Measurements from ENCODE around the gene ZFP69.
A peak's percentile ranks its signal among the peaks of the same experiment; 100 is the strongest.

Gene ZFP69

GRCh38 chr1:40450495-40451237 lies 26.4 kb upstream of the ZFP69 start:
- H3K79me2 ChIP-seq (ENCODE audit: low read length), result no peaks in the 10 kb centered on the region
- peaks cover 32% of the 10 kb centered on the region for H3K36me3 ChIP-seq (replicated peaks; ENCODE audit: low read depth, low read length)
- TF ChIP-seq EZH2phosphoT487 (IDR thresholded peaks at IDR 0.05; ENCODE audit: low read depth), result no peak
- TF ChIP-seq CTCF (IDR thresholded peaks at IDR 0.05; ENCODE audit: low read depth, low read length), result no peak
- no peaks in the 10 kb centered on the region for H3K27me3 ChIP-seq (ENCODE audit: low read depth, low read length)
- no peak overlapping the region for H3K27ac ChIP-seq (ENCODE audit: low read length)
- H2AFZ ChIP-seq (ENCODE audit: low read depth, low read length), result no peak overlapping the region
- H3K4me1 ChIP-seq (ENCODE audit: low read length), result no peaks in the 10 kb centered on the region
- no peak overlapping the region for H3K9ac ChIP-seq (ENCODE audit: low read length)
- H4K20me1 ChIP-seq (ENCODE audit: insufficient read depth, low read length), result no peaks in the 10 kb centered on the region
- H3K4me2 ChIP-seq (ENCODE audit: low read length), result 0 out of 2 replicates have a peak overlapping the region, but pooled peaks have one; percentile 14
- H3K9me3 ChIP-seq (ENCODE audit: insufficient read depth, low read length), result peaks cover 12% of the 10 kb centered on the region; the same call in 1 of the 2 replicates
- H3K4me3 ChIP-seq (ENCODE audit: low read length), result peak overlapping the region; percentile 69

GRCh38 chr1:40451238-40451585 lies 25.9 kb upstream of the ZFP69 start:
- no peak for TF ChIP-seq CTCF (IDR thresholded peaks at IDR 0.05; ENCODE audit: low read depth, low read length)
- TF ChIP-seq EZH2phosphoT487 (IDR thresholded peaks at IDR 0.05; ENCODE audit: low read depth), result no peak
- no peak overlapping the region for H3K27ac ChIP-seq (ENCODE audit: low read length)
- no peaks in the 10 kb centered on the region for H3K4me1 ChIP-seq (ENCODE audit: low read length)
- H3K9ac ChIP-seq (ENCODE audit: low read length), result no peak overlapping the region
- no peak overlapping the region for H3K4me3 ChIP-seq (ENCODE audit: low read length)
- no peaks in the 10 kb centered on the region for H4K20me1 ChIP-seq (ENCODE audit: insufficient read depth, low read length)
- H3K4me2 ChIP-seq (ENCODE audit: low read length), result no peak overlapping the region
- no peaks in the 10 kb centered on the region for H3K27me3 ChIP-seq (ENCODE audit: low read depth, low read length)
- H3K79me2 ChIP-seq (ENCODE audit: low read length), result no peaks in the 10 kb centered on the region
- H2AFZ ChIP-seq (ENCODE audit: low read depth, low read length), result no peak overlapping the region
- peaks cover 32% of the 10 kb centered on the region for H3K36me3 ChIP-seq (replicated peaks; ENCODE audit: low read depth, low read length)
- H3K9me3 ChIP-seq (ENCODE audit: insufficient read depth, low read length), result peaks cover 12% of the 10 kb centered on the region; the same call in 1 of the 2 replicates

- Histone ChIP-seq H2AFZ (ENCODE audit: low read depth, low read length) (no peak overlapping the region), H3K4me1 (ENCODE audit: low read length) (no peaks in the 10 kb centered on the region), H3K79me2 (ENCODE audit: low read length) (no peaks in the 10 kb centered on the region), H3K9ac (ENCODE audit: low read length) (no peak overlapping the region), H3K4me2 (ENCODE audit: low read length) (no peak overlapping the region), H3K9me3 (ENCODE audit: insufficient read depth, low read length) (peaks cover 31% of the 10 kb centered on the region; the same call in 1 of the 2 replicates), H3K27ac (ENCODE audit: low read length) (no peak overlapping the region), H3K27me3 (ENCODE audit: low read depth, low read length) (no peaks in the 10 kb centered on the region), H4K20me1 (ENCODE audit: insufficient read depth, low read length) (no peaks in the 10 kb centered on the region), H3K4me3 (ENCODE audit: low read length) (no peak overlapping the region), H3K36me3 (replicated peaks; ENCODE audit: low read depth, low read length) (peaks cover 50% of the 10 kb centered on the region)
- TF ChIP-seq EZH2phosphoT487 (IDR thresholded peaks at IDR 0.05; ENCODE audit: low read depth), result no peak
- no peak for TF ChIP-seq CTCF (IDR thresholded peaks at IDR 0.05; ENCODE audit: low read depth, low read length)
Observed at GRCh38 chr1:40454873-40455272, 22.2 kb upstream of the ZFP69 start.

- peaks cover 69% of the 10 kb centered on the region for H3K36me3 ChIP-seq (replicated peaks; ENCODE audit: low read depth, low read length)
- H3K4me3 ChIP-seq (ENCODE audit: low read length), result no peak overlapping the region
- no peaks in the 10 kb centered on the region for H3K79me2 ChIP-seq (ENCODE audit: low read length)
- H3K9me3 ChIP-seq (ENCODE audit: insufficient read depth, low read length), result peaks cover 56% of the 10 kb centered on the region
- H2AFZ ChIP-seq (ENCODE audit: low read depth, low read length), result no peak overlapping the region
- H3K27me3 ChIP-seq (ENCODE audit: low read depth, low read length), result no peaks in the 10 kb centered on the region
- H3K9ac ChIP-seq (ENCODE audit: low read length), result no peak overlapping the region
- no peaks in the 10 kb centered on the region for H4K20me1 ChIP-seq (ENCODE audit: insufficient read depth, low read length)
- no peak overlapping the region for H3K4me2 ChIP-seq (ENCODE audit: low read length)
- no peak for TF ChIP-seq CTCF (IDR thresholded peaks at IDR 0.05; ENCODE audit: low read depth, low read length)
- no peak for TF ChIP-seq EZH2phosphoT487 (IDR thresholded peaks at IDR 0.05; ENCODE audit: low read depth)
- H3K4me1 ChIP-seq (ENCODE audit: low read length), result no peaks in the 10 kb centered on the region
- H3K27ac ChIP-seq (ENCODE audit: low read length), result no peak overlapping the region
Observed at GRCh38 chr1:40462956-40463590, 14.0 kb upstream of the ZFP69 start.
